A549 treated with Hydrocortisone at 1 μM for 4 hours (cell line): Measurements from ENCODE around the gene GHITM. TPM values are rescaled to one million over a fixed set of nuclear protein-coding genes. Genes with fewer than 3 reads are reported as not detected.

Experiments
- total RNA-seq: library from RNA; stranded (reverse); fragments of 200-300 nt; extraction: Qiagen RNA extraction; gene quantifications from 5 replicates; pipeline ENCODE4 v1.2.3, GENCODE V29; 2022

Gene GHITM, protein sequence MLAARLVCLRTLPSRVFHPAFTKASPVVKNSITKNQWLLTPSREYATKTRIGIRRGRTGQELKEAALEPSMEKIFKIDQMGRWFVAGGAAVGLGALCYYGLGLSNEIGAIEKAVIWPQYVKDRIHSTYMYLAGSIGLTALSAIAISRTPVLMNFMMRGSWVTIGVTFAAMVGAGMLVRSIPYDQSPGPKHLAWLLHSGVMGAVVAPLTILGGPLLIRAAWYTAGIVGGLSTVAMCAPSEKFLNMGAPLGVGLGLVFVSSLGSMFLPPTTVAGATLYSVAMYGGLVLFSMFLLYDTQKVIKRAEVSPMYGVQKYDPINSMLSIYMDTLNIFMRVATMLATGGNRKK
- 196 to 232 TPM (median 208 TPM) in 5 replicates for total RNA-seq

DNA sequence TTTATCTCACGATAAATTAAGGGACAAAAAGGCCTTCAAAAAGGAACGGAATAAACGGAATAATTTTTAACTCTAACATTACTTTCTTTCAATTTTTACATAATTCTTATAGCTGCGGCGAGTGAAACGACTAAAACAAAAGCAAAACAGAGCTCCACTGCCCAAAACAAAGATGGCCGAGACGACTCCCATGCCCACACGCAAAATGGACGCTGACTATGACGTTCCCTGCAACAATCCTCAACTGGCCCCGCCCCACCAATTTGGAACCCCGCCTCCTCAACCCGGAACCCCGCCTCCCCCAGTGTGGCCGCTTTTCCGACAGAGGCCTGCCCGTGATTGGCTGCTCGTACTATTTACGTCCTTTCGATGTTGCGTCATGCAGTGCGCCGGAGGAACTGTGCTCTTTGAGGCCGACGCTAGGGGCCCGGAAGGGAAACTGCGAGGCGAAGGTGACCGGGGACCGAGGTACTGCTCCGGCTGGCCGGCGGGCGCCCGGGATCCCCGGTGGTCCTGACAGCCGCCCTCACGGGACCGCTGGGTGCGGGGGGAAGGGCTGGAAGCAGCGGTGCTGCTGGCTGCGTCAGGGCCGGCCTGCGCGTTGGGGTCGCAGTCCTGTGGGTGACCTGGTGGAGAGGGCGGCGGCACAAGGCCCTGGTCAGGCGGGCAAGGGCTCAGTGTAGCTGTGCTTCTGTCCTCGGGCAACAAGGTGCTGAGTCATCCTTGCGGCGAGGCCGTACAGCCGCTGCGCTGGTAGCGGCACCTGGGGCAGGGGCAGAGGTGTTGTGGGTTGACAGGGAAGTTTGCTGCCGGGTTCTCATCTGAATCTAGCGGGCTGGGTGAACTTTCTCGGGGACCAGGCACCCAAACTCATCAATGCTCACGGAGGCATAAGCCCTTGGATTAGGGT lies at the start of gene GHITM:
TSS of gene GHITM (plus strand) at position 384 of the 910 bp plus-strand sequence. CDS start 1,992 bp downstream, outside the sequence.

DNA sequence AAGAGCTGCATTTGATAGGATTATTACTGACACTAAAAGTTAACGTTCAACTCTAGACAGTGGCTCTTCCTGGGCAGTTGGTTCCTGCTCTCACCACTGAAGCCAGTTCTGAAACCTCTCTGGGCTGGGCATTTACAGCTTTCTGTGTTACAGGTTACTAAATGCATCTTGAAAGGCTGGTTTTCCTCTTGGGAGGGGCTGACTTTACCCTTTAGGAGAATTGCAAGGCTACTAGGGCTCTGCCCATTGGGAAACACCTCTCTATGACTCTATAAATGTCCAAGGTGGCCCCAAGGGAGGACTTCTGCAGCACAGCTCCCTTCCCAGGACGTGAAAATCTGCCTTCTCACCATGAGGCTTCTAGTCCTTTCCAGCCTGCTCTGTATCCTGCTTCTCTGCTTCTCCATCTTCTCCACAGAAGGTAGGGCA lies 34.2 kb downstream of the GHITM start, which contains the start of gene GPR15LG:
TSS of gene GPR15LG (plus strand) at position 301 of the 429 bp plus-strand sequence. CDS start at position 352, 51 bp downstream.

DNA sequence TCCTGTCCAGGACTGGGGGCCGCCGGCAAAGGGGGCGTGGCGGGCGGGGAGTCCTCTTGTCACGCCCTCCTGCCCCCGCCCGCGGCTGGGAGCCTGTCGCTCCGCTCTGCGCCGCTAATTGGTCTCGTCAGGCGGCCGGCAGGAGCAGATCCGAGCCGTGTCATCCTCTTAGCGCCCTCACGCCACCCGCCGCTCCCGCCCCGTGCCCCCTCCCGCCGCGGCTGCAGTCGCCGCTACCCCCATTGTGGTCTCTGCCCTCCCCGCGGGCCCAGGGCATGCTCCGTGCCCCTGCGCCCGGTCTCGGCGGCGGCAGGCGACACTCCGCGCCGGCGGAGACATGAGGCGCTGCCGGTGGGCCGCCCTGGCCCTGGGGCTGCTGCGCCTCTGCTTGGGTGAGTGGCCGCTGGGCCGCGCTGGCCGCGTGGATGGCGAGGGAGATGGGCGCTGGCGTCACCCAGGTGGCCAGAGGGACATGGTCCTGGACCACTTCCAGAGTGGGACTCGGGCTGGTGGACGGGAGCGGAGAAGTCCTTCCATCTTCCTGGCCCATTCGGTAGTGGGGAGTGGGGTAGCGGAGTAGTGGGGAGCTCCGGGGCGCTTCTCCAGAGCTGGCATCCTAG lies 55.2 kb downstream of the GHITM start, which contains the start of gene CDHR1:
TSS of gene CDHR1 (plus strand) at position 114 of the 620 bp plus-strand sequence. CDS start at position 338, 224 bp downstream.

Other genes starting within 250 kb of the GHITM start
- gene GPR15LG, start 34.3 kb downstream of the GHITM start, total RNA-seq, result not detected in 5 replicates
- 0.02 to 0.12 TPM (median 0.09 TPM) in 5 replicates for gene CDHR1, start 55.0 kb downstream of the GHITM start, total RNA-seq
- not detected in 5 replicates for gene LRIT2, start 86.0 kb downstream of the GHITM start, total RNA-seq
- gene LRIT1, start 102.0 kb downstream of the GHITM start, total RNA-seq, result not detected in 5 replicates
- not detected in 5 replicates for gene RGR, start 105.5 kb downstream of the GHITM start, total RNA-seq
- 9.6 to 13.1 TPM (median 10.8 TPM) in 5 replicates for gene CCSER2, start 189.1 kb downstream of the GHITM start, total RNA-seq